Panc1 (cell line): ENCODE measurements around the gene C1orf167.

Experiments
- POLR2AphosphoS5 ChIP-seq: IDR thresholded peaks from 2 replicates; pipeline ENCODE4 v1.6.1; 2012; ENCODE audit warnings: mild to moderate bottlenecking, low read depth, low read length, moderate library complexity
- TCF7L2 ChIP-seq: IDR thresholded peaks from 2 replicates; pipeline ENCODE4 v1.6.1; 2011; ENCODE audit warnings: mild to moderate bottlenecking, low read depth, low read length, inconsistent platforms
- TF ChIP-seq, protein P1 (sequence below): fragments of 450-650 bp; IDR thresholded peaks from 2 replicates; pipeline ENCODE4 v1.5.1; 2017; ENCODE audit warnings: mild to moderate bottlenecking
- TF ChIP-seq, protein P2 (sequence below), 2 experiments: IDR thresholded peaks; 2 replicates each; pipeline ENCODE4 v1.6.1; 2011 to 2012; ENCODE audit warnings: low read depth in 2 of 2, control low read depth in 1 of 2, low read length in 1 of 2, mild to moderate bottlenecking in 1 of 2, moderate library complexity in 1 of 2; ENCODE audit not compliant: insufficient read depth in 1 of 2

DNA sequence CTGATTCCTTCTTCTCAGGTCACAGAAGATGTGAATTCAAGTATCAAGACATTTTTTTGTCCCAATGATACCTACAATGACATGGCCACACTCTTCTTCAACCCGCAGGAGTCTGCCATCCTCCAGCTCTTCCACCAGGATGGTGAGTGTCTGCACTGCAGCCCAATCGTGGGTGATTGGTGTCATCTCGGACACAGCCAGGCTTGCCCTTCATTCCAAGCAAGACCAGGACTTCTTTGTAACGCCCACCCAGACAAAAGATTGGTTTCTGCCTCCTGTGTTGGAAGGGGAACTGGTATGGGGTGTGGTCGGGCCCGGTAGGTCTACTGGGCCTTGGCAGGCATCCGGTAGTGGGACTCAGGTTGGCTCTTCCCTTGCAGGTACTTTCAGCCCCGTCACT is 71.5 kb downstream of the C1orf167 start:
- TF ChIP-seq TCF7L2 = no peak
- TF ChIP-seq POLR2AphosphoS5 = no peak
- TF ChIP-seq, protein P1, sequence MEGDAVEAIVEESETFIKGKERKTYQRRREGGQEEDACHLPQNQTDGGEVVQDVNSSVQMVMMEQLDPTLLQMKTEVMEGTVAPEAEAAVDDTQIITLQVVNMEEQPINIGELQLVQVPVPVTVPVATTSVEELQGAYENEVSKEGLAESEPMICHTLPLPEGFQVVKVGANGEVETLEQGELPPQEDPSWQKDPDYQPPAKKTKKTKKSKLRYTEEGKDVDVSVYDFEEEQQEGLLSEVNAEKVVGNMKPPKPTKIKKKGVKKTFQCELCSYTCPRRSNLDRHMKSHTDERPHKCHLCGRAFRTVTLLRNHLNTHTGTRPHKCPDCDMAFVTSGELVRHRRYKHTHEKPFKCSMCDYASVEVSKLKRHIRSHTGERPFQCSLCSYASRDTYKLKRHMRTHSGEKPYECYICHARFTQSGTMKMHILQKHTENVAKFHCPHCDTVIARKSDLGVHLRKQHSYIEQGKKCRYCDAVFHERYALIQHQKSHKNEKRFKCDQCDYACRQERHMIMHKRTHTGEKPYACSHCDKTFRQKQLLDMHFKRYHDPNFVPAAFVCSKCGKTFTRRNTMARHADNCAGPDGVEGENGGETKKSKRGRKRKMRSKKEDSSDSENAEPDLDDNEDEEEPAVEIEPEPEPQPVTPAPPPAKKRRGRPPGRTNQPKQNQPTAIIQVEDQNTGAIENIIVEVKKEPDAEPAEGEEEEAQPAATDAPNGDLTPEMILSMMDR = no peak
- TF ChIP-seq, protein P2, sequence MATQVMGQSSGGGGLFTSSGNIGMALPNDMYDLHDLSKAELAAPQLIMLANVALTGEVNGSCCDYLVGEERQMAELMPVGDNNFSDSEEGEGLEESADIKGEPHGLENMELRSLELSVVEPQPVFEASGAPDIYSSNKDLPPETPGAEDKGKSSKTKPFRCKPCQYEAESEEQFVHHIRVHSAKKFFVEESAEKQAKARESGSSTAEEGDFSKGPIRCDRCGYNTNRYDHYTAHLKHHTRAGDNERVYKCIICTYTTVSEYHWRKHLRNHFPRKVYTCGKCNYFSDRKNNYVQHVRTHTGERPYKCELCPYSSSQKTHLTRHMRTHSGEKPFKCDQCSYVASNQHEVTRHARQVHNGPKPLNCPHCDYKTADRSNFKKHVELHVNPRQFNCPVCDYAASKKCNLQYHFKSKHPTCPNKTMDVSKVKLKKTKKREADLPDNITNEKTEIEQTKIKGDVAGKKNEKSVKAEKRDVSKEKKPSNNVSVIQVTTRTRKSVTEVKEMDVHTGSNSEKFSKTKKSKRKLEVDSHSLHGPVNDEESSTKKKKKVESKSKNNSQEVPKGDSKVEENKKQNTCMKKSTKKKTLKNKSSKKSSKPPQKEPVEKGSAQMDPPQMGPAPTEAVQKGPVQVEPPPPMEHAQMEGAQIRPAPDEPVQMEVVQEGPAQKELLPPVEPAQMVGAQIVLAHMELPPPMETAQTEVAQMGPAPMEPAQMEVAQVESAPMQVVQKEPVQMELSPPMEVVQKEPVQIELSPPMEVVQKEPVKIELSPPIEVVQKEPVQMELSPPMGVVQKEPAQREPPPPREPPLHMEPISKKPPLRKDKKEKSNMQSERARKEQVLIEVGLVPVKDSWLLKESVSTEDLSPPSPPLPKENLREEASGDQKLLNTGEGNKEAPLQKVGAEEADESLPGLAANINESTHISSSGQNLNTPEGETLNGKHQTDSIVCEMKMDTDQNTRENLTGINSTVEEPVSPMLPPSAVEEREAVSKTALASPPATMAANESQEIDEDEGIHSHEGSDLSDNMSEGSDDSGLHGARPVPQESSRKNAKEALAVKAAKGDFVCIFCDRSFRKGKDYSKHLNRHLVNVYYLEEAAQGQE (IDR thresholded peaks at IDR 0.05; ENCODE audit: insufficient read depth in 1 of 2, low read depth in 2 of 2, low read length in 1 of 2) = no peak
